Endothelial cell of umbilical vein (primary cell): Measurements from ENCODE around the gene HSPG2. TPM values are rescaled to one million over a fixed set of nuclear protein-coding genes. Genes with fewer than 3 reads are reported as not detected.

Source experiments
- BruUV-seq: library from RNA; stranded (reverse); fragments of 400-500 nt; replicated peaks from 2 replicates; lab custom pipeline; 2021; lab: Mats Ljungman, UMichigan
- CTCF ChIA-PET: fragments of 300-600, 350-600 bp; sonication (Branson Sonifier 250); formaldehyde crosslinking; loops from one replicate; lab custom pipeline; 2021; ENCODE audit warnings: antibody characterized with exemption, inconsistent platforms; lab: Charles Lee
- POLR2A ChIA-PET: fragments of 300-600, 350-600 bp; sonication (Branson Sonifier 250); formaldehyde crosslinking; loops from one replicate; lab custom pipeline; 2021; ENCODE audit warnings: antibody characterized with exemption, inconsistent platforms; lab: Charles Lee
- DNase-seq: peaks from one replicate; pipeline ENCODE4 v3.0.0-alpha.2; 2011; ENCODE audit warnings: low read depth, low spot score
- FAIRE-seq: peaks from 2 replicates; lab custom pipeline; 2011; peaks lifted over from hg19 to GRCh38; lab: Jason Lieb, UNC
- H2AFZ ChIP-seq: 2 replicates; pipeline ENCODE4 v1.6.0; 2012; ENCODE audit warnings: low read depth, low read length, control low read depth, inconsistent platforms
- H3K27ac ChIP-seq: 2 replicates; pipeline ENCODE4 v1.5.1; 2011; ENCODE audit warnings: low read depth, mild to moderate bottlenecking, control low read depth, low read length, moderate library complexity; ENCODE audit not compliant: insufficient read depth
- H3K27me3 ChIP-seq, 2 experiments: 2 replicates each; pipeline versions ENCODE4 v1.6.0 to v1.6.1; 2011; ENCODE audit warnings: low read length in 2 of 2, mixed read lengths in 1 of 2; ENCODE audit not compliant: control insufficient read depth in 2 of 2, insufficient read depth in 2 of 2
- H3K36me3 ChIP-seq, 2 experiments: 2 replicates in 1 of 2; 3 replicates in 1 of 2; pipeline ENCODE4 v1.5.1; 2011; ENCODE audit warnings: low read length in 2 of 2, mild to moderate bottlenecking in 1 of 2, moderate library complexity in 1 of 2; ENCODE audit not compliant: control insufficient read depth in 2 of 2, insufficient read depth in 2 of 2; ENCODE audit errors: extremely low read depth in 1 of 2
- H3K4me1 ChIP-seq: 3 replicates; pipeline ENCODE4 v1.5.1; 2011; ENCODE audit warnings: mild to moderate bottlenecking, low read length; ENCODE audit not compliant: control insufficient read depth, insufficient read depth; ENCODE audit errors: extremely low read depth
- H3K4me2 ChIP-seq: 2 replicates; pipeline ENCODE4 v1.6.1; 2011; ENCODE audit warnings: low read length, control low read depth, mixed read lengths; ENCODE audit not compliant: insufficient read depth
- H3K4me3 ChIP-seq, 3 experiments: fragments of 200-600 bp in 1 of 3; sonication (generic), shearing (Covaris generic) in 1 of 3; replicated peaks in 1 of 3; 2 replicates each; pipeline ENCODE4 v1.5.1; 2011 to 2016; ENCODE audit warnings: control low read depth in 3 of 3, low read length in 3 of 3, mild to moderate bottlenecking in 2 of 3, inconsistent platforms in 1 of 3, low read depth in 1 of 3, moderate library complexity in 1 of 3; ENCODE audit not compliant: insufficient read depth in 1 of 3
- H3K79me2 ChIP-seq: 2 replicates; pipeline ENCODE4 v1.6.0; 2012; ENCODE audit warnings: low read length, inconsistent platforms; ENCODE audit not compliant: control insufficient read depth, insufficient read depth
- H3K9ac ChIP-seq: replicated peaks from 2 replicates; pipeline ENCODE3; 2011; ENCODE audit warnings: low read length, control low read depth; ENCODE audit not compliant: insufficient read depth; ENCODE audit errors: extremely low read depth
- H3K9me1 ChIP-seq: replicated peaks from 3 replicates; pipeline ENCODE4 v1.6.0; 2011; ENCODE audit warnings: mild to moderate bottlenecking, low read length; ENCODE audit not compliant: control insufficient read depth, insufficient read depth; ENCODE audit errors: extremely low read depth
- H3K9me3 ChIP-seq: replicated peaks from 2 replicates; pipeline ENCODE4 v1.5.1; 2012; ENCODE audit warnings: low read length, inconsistent platforms; ENCODE audit not compliant: control insufficient read depth, insufficient read depth
- H4K20me1 ChIP-seq: replicated peaks from 2 replicates; pipeline ENCODE3; 2011; ENCODE audit warnings: mild to moderate bottlenecking, low read length; ENCODE audit not compliant: control insufficient read depth, insufficient read depth; ENCODE audit errors: extremely low read depth
- EZH2 ChIP-seq: IDR thresholded peaks from 2 replicates; pipeline ENCODE4 v1.6.1; 2012; ENCODE audit warnings: borderline replicate concordance, low read depth, mild to moderate bottlenecking, moderate library complexity, low read length, inconsistent platforms; ENCODE audit not compliant: severe bottlenecking
- FOS ChIP-seq: IDR thresholded peaks from 2 replicates; pipeline ENCODE4 v1.6.1; 2011; ENCODE audit warnings: mild to moderate bottlenecking, low read length, moderate library complexity, borderline replicate concordance; ENCODE audit not compliant: insufficient read depth
- GATA2 ChIP-seq: IDR thresholded peaks from 2 replicates; pipeline ENCODE4 v1.7.0; 2011; ENCODE audit warnings: low read depth, mild to moderate bottlenecking, moderate library complexity, mixed read lengths, low read length; ENCODE audit not compliant: insufficient read length, insufficient read depth
- JUN ChIP-seq: IDR thresholded peaks from 2 replicates; pipeline ENCODE4 v1.6.1; 2011; ENCODE audit warnings: borderline replicate concordance, low read depth; ENCODE audit not compliant: insufficient read length, insufficient read depth
- MAX ChIP-seq: IDR thresholded peaks from 2 replicates; pipeline ENCODE4 v1.6.1; 2011; ENCODE audit not compliant: insufficient read depth, insufficient read length
- MYC ChIP-seq: IDR thresholded peaks from one replicate; pipeline ENCODE4 v1.6.1; 2011; ENCODE audit warnings: mild to moderate bottlenecking, low read depth, low read length
- POLR2A ChIP-seq: IDR thresholded peaks from 2 replicates; pipeline ENCODE4 v1.6.1; 2012; ENCODE audit warnings: low read depth, mild to moderate bottlenecking, control low read depth, low read length
- POLR2AphosphoS5 ChIP-seq: IDR thresholded peaks from 2 replicates; pipeline ENCODE4 v1.6.1; 2012; ENCODE audit warnings: low read depth, mild to moderate bottlenecking, control low read depth, low read length, moderate library complexity; ENCODE audit not compliant: insufficient read depth
- dilution Hi-C: fragments of 300-500 bp; cut with MboI; formaldehyde crosslinking; loops from one replicate; pipeline ENCODE4 v1.15.0; 2019; ENCODE audit warnings: low sequenced_read_pairs; ENCODE audit not compliant: extremely low pct_ligation_motif_present
- intact Hi-C: fragments of 100-400 bp; cut with micrococcal nuclease; formaldehyde crosslinking; loops from one replicate; pipeline ENCODE4 v1.10.0; 2022
- polyA plus RNA-seq, 4 experiments: library from polyadenylated mRNA; depleted of rRNA in 3 of 4; stranded (reverse) in 3 of 4; unstranded in 1 of 4; fragments of >200 nt; gene quantifications; 2 replicates each; pipeline versions ENCODE4 v1.2.1 to v1.2.3, GENCODE V29; 2011 to 2012; ENCODE audit warnings: missing spikeins in 1 of 4
- total RNA-seq: library from RNA; stranded (reverse); gene quantifications from 2 replicates; pipeline ENCODE4 v1.2.3, GENCODE V29; 2021
- TF ChIP-seq, protein P1 (sequence below), 2 donors: IDR thresholded peaks; 1 replicate in 1 of 2; 2 replicates in 1 of 2; pipeline ENCODE4 v1.5.1; 2011; ENCODE audit warnings: low read length in 2 of 2, mild to moderate bottlenecking in 2 of 2, moderate library complexity in 2 of 2, control low read depth in 1 of 2, inconsistent platforms in 1 of 2, low read depth in 1 of 2; ENCODE audit not compliant: insufficient read depth in 1 of 2; ENCODE audit errors: extremely low read depth in 1 of 2

Gene HSPG2
- total and polyA plus RNA-seq, 2 donors (not counting 3 experiments of a cell fraction or from before 2014, with no cell fraction given), result 734 to 3,499 TPM

GRCh38 chr1:21875621-21876063 lies 61.5 kb downstream of the HSPG2 start:
- peaks cover 79 to 92% of the 10 kb centered on the region in 2 experiments for H3K36me3 ChIP-seq

More at GRCh38 chr1:21875621-21876063, 61.5 kb downstream of the HSPG2 start:
- BruUV-seq, result TSS peak; percentile 77
- POLR2A ChIA-PET, result no interaction called here
- no peaks in the 10 kb centered on the region for H3K27me3 ChIP-seq
- dilution Hi-C loops (no loop called here), intact Hi-C loops (no loop called here)
- no peak overlapping the region for H3K4me3 ChIP-seq
- no peak overlapping the region for H3K27ac ChIP-seq
- no peaks in the 10 kb centered on the region for H3K9me1 ChIP-seq
- no peak overlapping the region for H3K4me2 ChIP-seq
- no peak overlapping the region for H2AFZ ChIP-seq
- H3K9me3 ChIP-seq, result no peaks in the 10 kb centered on the region
- H4K20me1 ChIP-seq, result no peaks in the 10 kb centered on the region
- FAIRE-seq, result no peak
- TF ChIP-seq MYC (no peak), JUN (no peak), EZH2 (no peak), POLR2A (no peak), MAX (no peak), POLR2AphosphoS5 (no peak), FOS (no peak), GATA2 (no peak)
- TF ChIP-seq, protein P1, sequence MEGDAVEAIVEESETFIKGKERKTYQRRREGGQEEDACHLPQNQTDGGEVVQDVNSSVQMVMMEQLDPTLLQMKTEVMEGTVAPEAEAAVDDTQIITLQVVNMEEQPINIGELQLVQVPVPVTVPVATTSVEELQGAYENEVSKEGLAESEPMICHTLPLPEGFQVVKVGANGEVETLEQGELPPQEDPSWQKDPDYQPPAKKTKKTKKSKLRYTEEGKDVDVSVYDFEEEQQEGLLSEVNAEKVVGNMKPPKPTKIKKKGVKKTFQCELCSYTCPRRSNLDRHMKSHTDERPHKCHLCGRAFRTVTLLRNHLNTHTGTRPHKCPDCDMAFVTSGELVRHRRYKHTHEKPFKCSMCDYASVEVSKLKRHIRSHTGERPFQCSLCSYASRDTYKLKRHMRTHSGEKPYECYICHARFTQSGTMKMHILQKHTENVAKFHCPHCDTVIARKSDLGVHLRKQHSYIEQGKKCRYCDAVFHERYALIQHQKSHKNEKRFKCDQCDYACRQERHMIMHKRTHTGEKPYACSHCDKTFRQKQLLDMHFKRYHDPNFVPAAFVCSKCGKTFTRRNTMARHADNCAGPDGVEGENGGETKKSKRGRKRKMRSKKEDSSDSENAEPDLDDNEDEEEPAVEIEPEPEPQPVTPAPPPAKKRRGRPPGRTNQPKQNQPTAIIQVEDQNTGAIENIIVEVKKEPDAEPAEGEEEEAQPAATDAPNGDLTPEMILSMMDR (IDR thresholded peaks at IDR 0.05; ENCODE audit: extremely low read depth in 1 of 2, insufficient read depth in 1 of 2, low read depth in 1 of 2, low read length in 2 of 2), result no peak
- no peak overlapping the region for H3K9ac ChIP-seq
- no peaks in the 10 kb centered on the region for H3K4me1 ChIP-seq
- peaks cover 76% of the 10 kb centered on the region for H3K79me2 ChIP-seq
- CTCF ChIA-PET, result no interaction called here
- no peak for DNase-seq
